ENCODE measurements around the gene GLT1D1.

GLT1D1 gene

GRCh38 chr12:128856035-128856790, 2.9 kb downstream of the GLT1D1 start:
- DNase-seq = no peak

DNA sequence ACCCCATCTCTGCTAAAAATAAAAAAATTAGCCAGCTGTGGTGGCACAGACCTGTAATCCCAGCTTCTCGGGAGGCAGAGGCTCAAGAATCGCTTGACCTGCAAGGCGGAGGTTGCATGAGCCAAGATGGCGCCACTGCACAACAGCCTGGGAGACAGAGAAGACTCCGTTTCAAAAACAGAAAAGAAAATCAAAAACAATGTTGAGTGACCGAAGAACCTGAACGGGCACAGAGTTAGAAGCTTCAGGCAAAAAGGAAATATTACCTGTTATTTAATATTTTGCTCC, 3.5 kb downstream of the GLT1D1 start:
- no peak for DNase-seq

- DNase-seq = no peak
Observed at GRCh38 chr12:128857133-128857763, 4.0 kb downstream of the GLT1D1 start.

DNA sequence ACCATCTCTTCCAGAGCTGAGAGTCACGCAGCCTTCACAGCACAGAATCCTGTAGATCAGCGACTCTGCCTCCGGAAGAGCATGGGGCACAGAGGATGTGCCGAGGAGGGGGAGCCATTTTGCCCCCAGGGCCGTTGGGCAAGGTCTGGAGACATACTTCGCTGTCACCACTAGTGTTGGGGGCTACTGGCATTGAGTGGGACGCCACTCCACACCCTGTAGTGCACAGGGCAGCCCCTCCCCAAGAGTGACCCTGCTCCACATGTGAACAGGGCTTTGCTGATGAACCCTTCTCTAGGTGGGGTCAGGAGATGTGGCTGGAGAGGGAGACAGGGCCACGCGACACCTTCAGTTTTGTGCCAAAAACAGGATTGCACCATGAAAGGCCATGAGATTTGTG, 6.0 kb downstream of the GLT1D1 start:
- DNase-seq = no peak

- DNase-seq = no peak
Observed at GRCh38 chr12:128861226-128862016, 8.1 kb downstream of the GLT1D1 start.

GRCh38 chr12:128863957-128864356, 10.7 kb downstream of the GLT1D1 start:
- DNase-seq = no peak

DNA sequence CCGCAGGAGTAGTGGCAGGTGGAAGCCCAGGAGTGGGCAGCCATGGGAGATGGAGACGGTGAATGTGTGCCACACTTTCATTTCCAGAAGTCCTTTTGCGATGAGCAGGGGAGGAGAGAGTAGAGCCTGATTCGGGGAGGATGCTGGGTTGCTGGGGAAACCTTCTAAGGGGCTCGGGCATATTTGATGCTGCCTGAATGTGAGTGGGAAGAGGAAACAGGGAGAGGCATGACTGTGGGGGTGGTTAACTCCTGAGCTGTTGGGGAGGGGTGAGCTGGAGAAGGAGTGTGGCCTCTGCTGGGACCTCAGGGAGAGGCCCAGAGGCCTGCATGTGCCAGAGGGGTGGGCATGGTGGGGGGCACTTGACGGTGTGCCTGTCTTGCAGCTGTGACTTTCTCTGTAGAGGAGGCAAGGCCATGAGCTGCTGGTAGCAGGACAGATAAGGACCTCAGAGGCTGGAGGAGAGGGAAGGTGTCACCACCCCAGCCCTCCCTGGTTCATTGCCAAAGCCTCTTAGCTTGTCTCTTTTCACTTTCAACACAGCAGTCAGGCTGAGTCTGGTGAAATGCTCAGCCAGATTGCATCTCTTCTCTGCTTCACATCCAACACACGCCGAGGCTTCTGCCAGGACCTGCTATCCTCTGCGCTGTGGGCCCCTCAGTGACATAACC, 11.4 kb downstream of the GLT1D1 start:
- no peak for DNase-seq

- DNase-seq = no peak
Observed at GRCh38 chr12:128867466-128867865, 14.2 kb downstream of the GLT1D1 start.

- DNase-seq = no peak
Observed at GRCh38 chr12:128871516-128871892, 18.2 kb downstream of the GLT1D1 start.

- DNase-seq = no peak
Observed at GRCh38 chr12:128872303-128872702, 19.0 kb downstream of the GLT1D1 start.

- DNase-seq = no peak
Observed at GRCh38 chr12:128876559-128876958, 23.3 kb downstream of the GLT1D1 start.

- DNase-seq = no peak
Observed at GRCh38 chr12:128879898-128880764, 26.9 kb downstream of the GLT1D1 start.

- no peak for DNase-seq
Observed at GRCh38 chr12:128891856-128892255, 38.6 kb downstream of the GLT1D1 start.

GRCh38 chr12:128903236-128903635, 50.0 kb downstream of the GLT1D1 start:
- no peak for DNase-seq

DNA sequence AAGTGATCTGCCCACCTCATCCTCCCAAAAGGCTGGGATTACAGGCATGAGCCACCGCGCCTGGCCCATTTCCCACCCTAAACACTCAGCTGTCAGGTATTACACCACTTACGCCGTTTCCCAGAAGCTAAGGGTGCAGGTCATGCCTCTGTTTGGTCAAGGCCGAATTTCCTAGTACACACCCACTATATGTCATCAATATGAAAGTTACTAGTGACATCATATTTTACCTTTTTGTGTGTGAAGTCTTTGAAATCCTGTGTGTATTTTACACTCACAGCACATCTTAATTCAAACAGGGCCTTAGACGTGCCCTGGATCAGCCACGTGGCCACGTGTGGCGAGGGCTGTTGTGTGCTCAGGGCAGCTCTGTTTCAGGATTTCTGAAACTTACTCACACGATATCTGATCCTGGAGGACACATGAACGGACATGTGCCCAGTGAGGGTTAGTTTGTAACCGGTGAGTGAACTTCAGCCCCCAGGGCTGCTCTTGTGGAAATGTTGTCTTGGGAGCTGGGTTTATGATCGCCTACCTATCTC, 51.8 kb downstream of the GLT1D1 start:
- no peak for DNase-seq

- no peak for DNase-seq
Observed at GRCh38 chr12:128906485-128907137, 53.3 kb downstream of the GLT1D1 start.

DNA sequence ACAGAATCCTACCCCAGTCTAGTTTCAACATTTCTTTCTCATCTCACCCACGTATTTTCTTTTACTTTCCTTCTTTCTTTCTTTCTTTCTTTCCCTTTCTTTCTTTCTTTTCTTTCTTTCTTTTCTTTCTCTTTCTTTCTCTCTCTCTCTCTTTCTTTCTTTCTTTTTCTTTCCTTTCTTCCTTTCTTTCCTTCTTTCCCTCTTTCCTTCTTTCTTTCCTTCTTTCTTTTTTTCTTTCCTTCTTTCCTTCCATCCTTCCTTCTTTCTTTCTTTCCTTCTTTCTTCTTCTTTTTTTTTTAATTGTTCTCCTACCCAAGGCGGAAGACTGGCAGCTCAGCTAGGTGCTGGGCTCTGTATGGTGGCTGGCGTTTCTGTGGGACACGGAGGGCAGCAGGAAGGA, 55.0 kb downstream of the GLT1D1 start:
- no peak for DNase-seq

GRCh38 chr12:128909653-128910052, 56.4 kb downstream of the GLT1D1 start:
- DNase-seq = no peak

GRCh38 chr12:128910629-128911028, 57.4 kb downstream of the GLT1D1 start:
- no peak for DNase-seq

GRCh38 chr12:128911861-128912260, 58.6 kb downstream of the GLT1D1 start:
- DNase-seq = no peak

DNA sequence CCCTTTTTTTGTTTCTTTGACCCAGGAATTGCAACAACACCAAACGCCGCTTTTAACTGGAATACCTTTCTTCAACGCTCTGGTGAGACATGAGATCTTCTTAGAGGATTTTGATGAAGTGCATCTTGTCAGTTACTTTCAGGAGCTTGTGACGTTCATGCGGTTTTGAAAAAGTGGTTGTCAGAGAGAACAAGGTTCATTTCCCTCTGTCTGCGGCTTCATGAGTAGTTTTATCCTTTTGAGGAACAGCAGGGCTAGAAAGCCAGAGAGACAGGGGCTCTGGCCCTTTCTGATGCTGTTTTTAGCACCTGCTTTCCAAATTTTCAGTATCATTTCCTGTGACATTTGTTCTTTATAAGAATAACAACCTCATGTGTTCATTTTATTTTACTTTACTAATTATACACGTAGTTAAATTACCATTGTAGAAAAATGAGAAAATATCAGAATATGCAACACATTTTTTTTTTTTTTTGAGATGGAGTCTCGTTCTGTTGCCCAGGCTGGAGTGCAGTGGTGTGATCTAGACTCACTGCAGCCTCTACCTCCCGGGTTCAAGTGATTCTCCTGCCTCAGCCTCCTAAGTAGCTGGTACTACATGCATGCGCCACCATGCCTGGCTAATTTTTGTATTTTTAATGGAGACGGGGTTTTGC, 61.8 kb downstream of the GLT1D1 start:
- DNase-seq = no peak
